WTC11 (cell line): ENCODE results near the gene CLIC5.

Experiments
- TF ChIP-seq, protein P1 (sequence below): sonication (generic); formaldehyde crosslinking; IDR thresholded peaks from 2 replicates; pipeline ENCODE4 v1.8.1; 2023; ENCODE audit warnings: mild to moderate bottlenecking, missing genetic modification reagents
- TF ChIP-seq, protein P2 (sequence below): sonication (generic); formaldehyde crosslinking; IDR thresholded peaks from 2 replicates; pipeline ENCODE4 v1.8.0; 2022; ENCODE audit warnings: mild to moderate bottlenecking, missing genetic modification reagents
- TF ChIP-seq, protein P3 (sequence below): fragments of 200-600 bp; IDR thresholded peaks from 2 replicates; pipeline ENCODE4 v1.8.0; 2022; ENCODE audit warnings: antibody characterized with exemption
- TF ChIP-seq, protein P4 (sequence below): sonication (generic); formaldehyde crosslinking; IDR thresholded peaks from 2 replicates; pipeline ENCODE4 v1.8.0; 2023; ENCODE audit warnings: mild to moderate bottlenecking, missing genetic modification reagents

DNA sequence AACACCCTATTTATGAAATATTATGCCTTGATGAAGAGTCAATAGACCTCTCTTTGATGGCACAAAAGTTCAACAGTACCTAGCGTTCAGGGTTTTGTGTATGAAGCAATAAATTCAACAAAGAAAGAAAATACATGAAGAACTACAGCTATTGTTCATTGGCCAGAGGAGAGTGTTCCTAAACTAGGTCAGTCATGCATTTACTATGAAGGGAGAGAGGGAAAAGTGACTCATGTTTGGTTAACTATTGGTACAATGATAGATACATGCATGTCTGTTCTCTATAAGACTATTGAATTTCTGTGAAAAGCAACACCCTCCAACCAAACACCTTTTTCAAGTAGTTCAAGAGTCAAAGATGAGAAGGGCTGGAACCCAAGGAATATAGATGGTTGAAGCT lies 50.7 kb downstream of the CLIC5 start:
- TF ChIP-seq, protein P1, sequence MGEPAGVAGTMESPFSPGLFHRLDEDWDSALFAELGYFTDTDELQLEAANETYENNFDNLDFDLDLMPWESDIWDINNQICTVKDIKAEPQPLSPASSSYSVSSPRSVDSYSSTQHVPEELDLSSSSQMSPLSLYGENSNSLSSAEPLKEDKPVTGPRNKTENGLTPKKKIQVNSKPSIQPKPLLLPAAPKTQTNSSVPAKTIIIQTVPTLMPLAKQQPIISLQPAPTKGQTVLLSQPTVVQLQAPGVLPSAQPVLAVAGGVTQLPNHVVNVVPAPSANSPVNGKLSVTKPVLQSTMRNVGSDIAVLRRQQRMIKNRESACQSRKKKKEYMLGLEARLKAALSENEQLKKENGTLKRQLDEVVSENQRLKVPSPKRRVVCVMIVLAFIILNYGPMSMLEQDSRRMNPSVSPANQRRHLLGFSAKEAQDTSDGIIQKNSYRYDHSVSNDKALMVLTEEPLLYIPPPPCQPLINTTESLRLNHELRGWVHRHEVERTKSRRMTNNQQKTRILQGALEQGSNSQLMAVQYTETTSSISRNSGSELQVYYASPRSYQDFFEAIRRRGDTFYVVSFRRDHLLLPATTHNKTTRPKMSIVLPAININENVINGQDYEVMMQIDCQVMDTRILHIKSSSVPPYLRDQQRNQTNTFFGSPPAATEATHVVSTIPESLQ, result no peak
- TF ChIP-seq, protein P2, sequence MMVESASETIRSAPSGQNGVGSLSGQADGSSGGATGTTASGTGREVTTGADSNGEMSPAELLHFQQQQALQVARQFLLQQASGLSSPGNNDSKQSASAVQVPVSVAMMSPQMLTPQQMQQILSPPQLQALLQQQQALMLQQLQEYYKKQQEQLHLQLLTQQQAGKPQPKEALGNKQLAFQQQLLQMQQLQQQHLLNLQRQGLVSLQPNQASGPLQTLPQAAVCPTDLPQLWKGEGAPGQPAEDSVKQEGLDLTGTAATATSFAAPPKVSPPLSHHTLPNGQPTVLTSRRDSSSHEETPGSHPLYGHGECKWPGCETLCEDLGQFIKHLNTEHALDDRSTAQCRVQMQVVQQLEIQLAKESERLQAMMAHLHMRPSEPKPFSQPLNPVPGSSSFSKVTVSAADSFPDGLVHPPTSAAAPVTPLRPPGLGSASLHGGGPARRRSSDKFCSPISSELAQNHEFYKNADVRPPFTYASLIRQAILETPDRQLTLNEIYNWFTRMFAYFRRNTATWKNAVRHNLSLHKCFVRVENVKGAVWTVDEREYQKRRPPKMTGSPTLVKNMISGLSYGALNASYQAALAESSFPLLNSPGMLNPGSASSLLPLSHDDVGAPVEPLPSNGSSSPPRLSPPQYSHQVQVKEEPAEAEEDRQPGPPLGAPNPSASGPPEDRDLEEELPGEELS (CRISPR knock-in tag), result no peak
- TF ChIP-seq, protein P3, sequence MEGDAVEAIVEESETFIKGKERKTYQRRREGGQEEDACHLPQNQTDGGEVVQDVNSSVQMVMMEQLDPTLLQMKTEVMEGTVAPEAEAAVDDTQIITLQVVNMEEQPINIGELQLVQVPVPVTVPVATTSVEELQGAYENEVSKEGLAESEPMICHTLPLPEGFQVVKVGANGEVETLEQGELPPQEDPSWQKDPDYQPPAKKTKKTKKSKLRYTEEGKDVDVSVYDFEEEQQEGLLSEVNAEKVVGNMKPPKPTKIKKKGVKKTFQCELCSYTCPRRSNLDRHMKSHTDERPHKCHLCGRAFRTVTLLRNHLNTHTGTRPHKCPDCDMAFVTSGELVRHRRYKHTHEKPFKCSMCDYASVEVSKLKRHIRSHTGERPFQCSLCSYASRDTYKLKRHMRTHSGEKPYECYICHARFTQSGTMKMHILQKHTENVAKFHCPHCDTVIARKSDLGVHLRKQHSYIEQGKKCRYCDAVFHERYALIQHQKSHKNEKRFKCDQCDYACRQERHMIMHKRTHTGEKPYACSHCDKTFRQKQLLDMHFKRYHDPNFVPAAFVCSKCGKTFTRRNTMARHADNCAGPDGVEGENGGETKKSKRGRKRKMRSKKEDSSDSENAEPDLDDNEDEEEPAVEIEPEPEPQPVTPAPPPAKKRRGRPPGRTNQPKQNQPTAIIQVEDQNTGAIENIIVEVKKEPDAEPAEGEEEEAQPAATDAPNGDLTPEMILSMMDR, result no peak
- TF ChIP-seq, protein P4, sequence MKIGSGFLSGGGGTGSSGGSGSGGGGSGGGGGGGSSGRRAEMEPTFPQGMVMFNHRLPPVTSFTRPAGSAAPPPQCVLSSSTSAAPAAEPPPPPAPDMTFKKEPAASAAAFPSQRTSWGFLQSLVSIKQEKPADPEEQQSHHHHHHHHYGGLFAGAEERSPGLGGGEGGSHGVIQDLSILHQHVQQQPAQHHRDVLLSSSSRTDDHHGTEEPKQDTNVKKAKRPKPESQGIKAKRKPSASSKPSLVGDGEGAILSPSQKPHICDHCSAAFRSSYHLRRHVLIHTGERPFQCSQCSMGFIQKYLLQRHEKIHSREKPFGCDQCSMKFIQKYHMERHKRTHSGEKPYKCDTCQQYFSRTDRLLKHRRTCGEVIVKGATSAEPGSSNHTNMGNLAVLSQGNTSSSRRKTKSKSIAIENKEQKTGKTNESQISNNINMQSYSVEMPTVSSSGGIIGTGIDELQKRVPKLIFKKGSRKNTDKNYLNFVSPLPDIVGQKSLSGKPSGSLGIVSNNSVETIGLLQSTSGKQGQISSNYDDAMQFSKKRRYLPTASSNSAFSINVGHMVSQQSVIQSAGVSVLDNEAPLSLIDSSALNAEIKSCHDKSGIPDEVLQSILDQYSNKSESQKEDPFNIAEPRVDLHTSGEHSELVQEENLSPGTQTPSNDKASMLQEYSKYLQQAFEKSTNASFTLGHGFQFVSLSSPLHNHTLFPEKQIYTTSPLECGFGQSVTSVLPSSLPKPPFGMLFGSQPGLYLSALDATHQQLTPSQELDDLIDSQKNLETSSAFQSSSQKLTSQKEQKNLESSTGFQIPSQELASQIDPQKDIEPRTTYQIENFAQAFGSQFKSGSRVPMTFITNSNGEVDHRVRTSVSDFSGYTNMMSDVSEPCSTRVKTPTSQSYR, result no peak
